Posterior vena cava (tissue), 2 donors: Measurements from ENCODE around the gene TDRD9. TPM values are rescaled to one million over a fixed set of nuclear protein-coding genes. Genes with fewer than 3 reads are reported as not detected.

Experiments used
- DNase-seq: peaks from one replicate; pipeline ENCODE4 v3.0.0-alpha.2; 2020; ENCODE audit warnings: low spot score
- intact Hi-C, 2 donors: fragments of 100-400 bp; cut with DNase I; formaldehyde crosslinking; loops; one replicate each; pipeline versions ENCODE4 v1.14.1 to v1.14.2; 2022 to 2023
- total RNA-seq, 2 donors: library from RNA; stranded (reverse); fragmentation: NEBNext Ultra II Directional; extraction: Animal tissue kit (Norgen Biotek cat#: 25700); gene quantifications; one replicate each; pipeline ENCODE4 v1.2.1, GENCODE V29; 2021
- donor health status: DM: yes; HTN: yes; CAD: no.
- donor health status: DM: yes; HTN: yes; CAD: no.

Gene TDRD9
- total RNA-seq, 2 donors from 2014 or later = 1.00 to 2.9 TPM

DNA sequence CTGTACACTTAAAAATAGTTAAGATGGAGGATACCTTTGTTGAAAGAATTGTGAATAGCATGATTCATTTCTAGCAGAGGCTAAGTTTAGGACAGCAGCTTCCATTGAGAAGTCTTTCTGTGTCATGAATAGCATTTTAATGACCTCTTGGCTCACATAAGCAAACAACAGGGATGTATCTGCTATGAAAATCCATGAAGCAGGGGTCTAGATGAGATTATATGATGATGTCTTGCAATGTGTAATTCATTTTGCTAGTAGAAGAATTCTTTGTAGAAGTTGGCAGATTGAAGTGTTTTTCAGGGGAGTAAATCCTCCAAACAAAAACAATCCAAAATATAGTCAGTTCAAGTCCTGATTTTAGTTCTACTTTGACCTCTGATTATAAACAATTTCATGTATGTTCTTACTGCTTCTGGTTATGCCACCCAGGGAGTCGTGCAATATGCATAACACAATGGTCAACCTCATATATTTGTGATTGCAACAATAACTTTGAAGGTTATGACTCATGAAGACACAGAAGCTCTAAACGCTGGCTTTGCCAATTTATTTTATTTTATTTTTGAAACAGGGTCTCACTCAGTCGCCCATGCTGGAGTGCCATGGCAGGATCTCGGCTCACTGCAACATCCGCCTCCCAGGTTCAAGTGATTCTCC is 21.0 kb downstream of the TDRD9 start:
- no peak for DNase-seq
- intact Hi-C loops = no loop called here

DNA sequence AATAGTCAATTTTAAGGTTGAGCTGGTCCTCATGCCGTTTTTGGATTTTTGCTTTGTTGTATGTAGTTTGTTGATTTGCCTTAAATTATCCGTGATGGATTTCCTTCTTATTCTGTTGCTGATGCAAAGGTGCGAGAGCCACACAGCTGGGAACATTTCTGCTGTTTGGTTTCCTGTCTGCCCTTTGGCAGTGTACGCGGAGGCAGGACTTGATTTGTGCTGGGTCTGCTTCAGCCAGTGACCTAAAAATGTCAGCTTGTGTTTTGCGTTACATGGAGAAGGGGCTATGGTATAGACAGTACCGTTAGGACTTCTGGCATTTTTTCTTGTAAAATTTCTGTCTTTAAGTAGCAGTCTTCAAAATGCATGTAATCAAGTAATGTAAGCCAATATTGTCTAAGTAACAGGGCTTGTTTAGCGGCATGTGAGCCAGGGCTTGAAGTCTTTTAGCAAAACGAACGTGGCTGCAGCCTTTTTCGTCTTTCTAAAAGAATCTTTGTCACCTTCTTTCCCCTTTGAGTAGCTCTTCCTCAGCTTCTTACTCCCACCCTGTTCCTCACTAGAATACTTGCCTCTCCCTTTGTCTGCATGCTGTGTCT is 32.3 kb downstream of the TDRD9 start:
- no peak for DNase-seq
- intact Hi-C loops = no loop called here

DNA sequence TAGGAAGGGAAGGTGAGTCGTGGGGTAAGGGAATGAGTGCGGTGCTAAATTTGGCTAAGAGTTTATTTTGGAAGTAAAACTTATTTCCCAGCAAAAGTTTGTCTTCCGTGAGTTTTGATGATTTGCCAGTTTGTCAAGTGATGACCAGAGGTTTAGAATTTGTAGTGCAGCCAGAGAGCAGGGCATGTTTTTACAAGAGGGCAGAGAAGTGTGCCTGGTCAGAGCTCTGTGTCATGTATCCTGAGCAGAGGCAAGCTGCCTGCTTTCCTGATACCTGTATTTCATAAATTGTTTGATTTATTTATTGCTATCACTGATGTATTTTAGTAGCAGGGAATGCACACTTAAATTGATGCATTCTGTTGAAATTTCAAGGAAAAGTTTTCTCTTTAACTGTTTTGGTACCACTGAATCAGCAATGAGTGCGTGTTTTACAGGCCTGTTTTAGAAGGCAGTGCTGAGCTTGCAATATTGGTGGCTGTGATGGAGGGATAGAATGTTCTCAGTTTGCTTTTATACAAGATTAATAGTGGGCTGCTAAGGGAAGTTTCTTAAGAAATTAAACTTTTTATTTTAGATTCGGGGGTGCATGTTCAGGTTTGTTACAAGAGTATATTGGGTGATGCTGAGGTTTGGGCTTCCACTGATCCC is 33.8 kb downstream of the TDRD9 start:
- intact Hi-C loops = no loop called here
- DNase-seq = no peak

DNA sequence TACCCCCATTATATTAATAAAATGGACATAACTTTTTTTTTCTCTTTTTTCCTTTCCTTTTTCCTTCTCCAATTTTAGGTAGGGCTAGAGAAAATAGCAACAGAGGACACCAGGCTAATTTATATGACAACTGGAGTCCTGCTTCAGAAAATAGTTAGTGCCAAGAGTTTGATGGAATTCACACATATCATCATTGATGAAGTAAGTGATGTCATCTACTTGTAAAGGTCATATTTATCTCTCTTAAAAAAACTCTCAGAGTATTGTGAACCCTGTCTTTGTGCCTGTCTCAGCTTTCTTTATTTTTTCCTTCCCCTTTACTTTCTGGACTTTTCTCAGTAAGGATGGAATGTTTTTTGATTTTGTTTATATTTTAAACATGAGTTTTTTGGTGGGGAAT is 38.4 kb downstream of the TDRD9 start:
- intact Hi-C loops = no loop called here

DNA sequence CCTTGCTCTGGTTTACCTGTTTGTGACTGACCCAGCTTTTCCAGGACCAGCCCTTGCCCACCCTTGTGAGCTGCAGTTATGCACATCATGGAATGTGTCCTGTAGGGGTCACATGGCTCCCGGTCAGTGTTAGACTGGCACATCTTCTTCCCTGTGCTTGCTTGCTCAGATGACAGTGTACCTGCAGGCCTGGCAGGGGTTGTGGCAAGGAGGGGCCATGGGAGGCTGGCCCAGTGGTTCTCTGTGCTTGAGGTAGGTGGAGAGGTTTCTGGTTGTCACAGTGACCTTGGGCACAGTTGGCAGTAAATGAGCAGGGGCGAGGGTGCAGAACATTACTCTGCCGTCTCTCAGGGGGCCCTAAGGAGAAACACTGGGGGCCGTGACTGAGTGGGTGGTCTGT is 41.7 kb downstream of the TDRD9 start:
- DNase-seq = no peak
- intact Hi-C loops = no loop called here

More for the DNA sequence above, 38.4 kb downstream of the TDRD9 start:
- no peak for DNase-seq

DNA sequence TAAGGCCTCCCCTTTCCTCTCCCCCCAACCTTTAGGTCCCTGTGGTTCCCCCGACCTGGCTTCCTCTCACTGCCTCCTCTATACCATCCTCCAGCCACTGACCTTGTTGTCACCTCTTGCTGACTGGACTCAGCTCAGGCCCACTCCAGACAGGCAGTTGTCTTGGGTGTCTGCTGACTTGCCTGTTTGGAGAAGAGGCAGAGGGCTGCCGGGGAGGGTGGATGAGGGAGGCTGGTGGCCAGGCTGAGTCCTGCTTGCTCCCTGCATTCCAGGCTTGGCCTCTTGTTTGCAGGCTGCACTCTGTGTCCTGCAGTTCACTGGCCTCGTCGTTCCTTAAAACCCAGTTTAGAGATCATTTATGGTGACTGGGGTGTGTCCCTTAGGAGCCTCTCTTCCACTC is 45.1 kb downstream of the TDRD9 start:
- DNase-seq = no peak

DNA sequence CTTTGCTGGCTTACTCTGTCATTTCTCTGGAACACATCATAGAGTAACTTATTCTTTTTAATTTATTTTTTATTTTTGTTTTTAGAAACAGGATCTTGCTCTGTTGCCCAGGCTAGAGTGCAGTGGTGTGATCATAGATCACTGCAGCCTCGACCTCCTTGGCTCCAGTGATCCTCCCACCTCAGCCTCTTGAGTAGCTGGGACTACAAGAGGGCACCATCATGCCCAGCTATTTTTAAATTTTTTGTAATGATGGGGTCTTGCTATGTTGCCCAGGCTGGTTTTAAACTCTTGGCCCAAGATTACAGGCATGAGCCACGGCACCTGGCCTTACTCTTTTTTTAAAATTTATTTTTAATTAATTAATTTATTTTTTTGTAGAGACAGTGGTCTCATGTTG is 46.3 kb downstream of the TDRD9 start:
- no peak for DNase-seq
- intact Hi-C loops = no loop called here

More for the DNA sequence above, 45.1 kb downstream of the TDRD9 start:
- intact Hi-C loops = no loop called here

DNA sequence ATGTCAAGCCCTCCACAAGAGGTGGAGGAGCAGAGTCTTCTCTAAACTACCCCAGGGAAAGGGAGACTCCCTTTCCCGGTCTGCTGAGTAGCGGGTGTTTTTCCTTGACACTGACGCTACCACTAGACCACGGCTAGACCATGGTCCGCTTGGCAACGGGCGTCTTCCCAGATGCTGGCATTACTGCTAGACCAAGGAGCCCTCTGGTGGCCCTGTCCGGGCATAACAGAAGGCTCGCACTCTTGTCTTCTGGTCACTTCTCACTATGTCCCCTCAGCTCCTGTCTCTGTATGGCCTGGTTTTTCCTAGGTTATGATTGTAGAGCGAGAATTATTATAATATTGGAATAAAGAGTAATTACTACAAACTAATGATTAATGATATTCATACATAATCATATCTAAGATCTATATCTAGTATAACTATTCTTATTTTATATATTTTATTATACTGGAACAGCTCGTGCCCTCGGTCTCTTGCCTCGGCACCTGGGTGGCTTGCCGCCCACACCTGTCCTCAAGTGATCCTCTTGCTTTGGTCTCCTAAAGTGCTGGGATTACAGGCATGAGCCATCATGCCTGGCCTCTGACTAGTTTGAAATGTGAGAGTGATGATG is 52.5 kb downstream of the TDRD9 start:
- intact Hi-C loops = loop anchor here in 1 of 2 donors (10.0 kb wide), 1 partner anchor 176 kb away; no protein-coding TSS in a partner anchor
- peak; percentile 87 for DNase-seq

DNA sequence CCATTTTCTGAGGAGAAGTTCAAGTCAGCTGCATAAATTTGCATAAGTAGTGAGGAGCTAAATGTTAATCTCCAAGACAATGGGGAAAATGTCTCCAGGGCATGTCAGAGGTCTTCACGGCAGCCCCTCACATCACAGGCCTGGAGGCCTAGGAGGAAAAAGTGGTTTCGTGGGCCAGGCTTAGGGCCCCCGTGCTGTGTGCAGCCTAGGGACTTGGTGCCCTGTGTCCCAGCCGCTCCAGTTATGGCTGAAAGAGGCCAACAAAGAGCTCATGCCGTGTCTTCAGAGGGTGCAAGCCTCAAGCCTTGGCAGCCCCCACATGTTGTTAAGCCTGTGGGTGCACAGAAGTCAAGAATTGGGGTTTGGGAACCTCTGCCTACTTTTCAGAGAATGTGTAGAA is 55.9 kb downstream of the TDRD9 start:
- intact Hi-C loops = loop anchor here in 1 of 2 donors (10.0 kb wide), 1 partner anchor 179 kb away; no protein-coding TSS in a partner anchor
- no peak for DNase-seq

DNA sequence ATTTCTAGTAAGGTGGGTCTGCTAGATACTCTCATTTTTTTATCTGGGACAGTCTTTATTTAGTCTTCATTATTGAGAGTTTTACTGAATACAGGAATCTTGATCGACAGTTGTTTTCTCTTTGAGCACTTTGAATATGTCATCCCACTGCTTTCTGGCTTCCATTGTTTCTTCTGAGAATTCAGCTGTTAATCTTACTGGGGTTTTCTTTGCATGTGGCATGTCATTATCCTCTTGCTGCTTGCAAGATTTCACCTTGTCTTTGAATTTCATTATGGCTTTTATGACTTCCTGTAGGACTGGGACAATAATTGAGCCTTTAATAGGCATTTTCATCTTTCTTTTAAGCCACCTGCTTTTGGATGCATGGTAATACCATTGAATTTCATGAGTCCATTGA is 60.8 kb downstream of the TDRD9 start:
- intact Hi-C loops = loop anchor here in 1 of 2 donors (10.0 kb wide), 1 partner anchor 184 kb away; no protein-coding TSS in a partner anchor
- no peak for DNase-seq

DNA sequence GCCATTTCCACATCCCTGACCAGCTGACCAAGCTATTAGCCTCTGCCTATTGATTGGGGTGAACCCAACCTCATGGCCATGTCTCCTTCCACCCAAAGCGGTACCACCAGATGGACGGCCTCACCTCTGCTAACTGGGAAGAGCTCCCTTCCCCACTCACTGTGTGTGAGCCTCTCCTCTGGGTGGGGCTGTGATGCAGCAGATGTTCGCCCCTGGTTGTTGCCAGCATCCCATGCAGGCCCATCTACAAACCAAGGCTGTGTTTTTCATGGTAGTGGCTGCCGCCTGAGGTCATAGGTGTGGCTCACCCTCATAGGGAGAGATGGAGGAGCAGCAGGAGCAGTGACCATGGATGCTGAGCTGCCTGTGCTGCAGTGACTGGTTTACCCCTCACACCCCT is 61.7 kb downstream of the TDRD9 start:
- DNase-seq = no peak
- intact Hi-C loops = loop anchor here in 1 of 2 donors (10.0 kb wide), 1 partner anchor 185 kb away; no protein-coding TSS in a partner anchor

DNA sequence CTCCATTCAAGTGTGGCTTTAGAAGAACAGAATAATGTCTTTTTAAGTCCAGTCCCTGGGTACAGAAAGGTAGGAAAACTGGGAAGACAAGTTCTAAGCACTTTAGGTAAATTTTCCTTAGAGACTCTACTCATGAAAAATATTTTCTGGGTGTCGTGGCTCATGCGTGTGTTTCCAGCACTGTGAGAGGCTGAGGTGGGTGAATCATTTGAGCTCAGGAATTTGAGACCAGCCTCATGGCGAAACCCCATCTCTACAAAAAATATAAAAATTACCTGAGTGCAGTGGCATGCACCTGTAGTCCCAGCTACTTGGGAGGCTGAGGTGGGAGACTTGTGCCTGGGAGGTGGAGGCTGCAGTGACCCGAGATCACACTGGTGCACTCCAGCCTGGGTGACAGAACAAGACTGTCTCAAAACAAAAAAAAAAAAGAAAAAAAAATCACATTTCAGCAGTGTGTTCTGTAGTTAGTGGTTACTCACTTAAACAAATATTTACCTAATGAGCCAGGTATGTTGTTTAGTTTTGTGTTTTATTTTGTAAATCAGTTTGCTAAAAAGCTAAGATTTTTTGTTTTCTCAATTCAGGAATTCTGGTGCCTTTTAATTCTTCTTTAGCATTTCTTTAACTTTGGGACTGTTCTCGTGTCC is 66.4 kb downstream of the TDRD9 start:
- intact Hi-C loops = no loop called here
- no peak for DNase-seq

DNA sequence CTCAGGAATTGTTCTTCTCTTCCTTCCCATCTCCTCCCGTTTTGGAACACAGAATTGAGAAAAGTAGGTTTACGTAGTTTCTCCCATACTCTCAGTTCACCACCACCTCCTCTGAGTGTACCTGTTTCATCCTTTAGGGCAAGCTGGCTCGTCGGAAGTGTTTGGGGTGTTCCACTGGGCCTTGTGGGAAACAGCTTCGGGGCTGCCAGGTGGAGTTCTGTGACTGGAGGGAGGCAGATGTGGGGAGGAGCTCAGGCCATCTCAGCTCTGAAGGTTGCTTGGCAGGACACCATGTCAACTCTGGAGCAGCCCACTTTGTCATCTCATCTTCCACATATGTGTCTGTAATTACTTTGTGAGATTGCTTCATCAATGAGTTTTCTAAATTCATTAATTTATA is 67.6 kb downstream of the TDRD9 start:
- intact Hi-C loops = no loop called here
- DNase-seq = no peak

DNA sequence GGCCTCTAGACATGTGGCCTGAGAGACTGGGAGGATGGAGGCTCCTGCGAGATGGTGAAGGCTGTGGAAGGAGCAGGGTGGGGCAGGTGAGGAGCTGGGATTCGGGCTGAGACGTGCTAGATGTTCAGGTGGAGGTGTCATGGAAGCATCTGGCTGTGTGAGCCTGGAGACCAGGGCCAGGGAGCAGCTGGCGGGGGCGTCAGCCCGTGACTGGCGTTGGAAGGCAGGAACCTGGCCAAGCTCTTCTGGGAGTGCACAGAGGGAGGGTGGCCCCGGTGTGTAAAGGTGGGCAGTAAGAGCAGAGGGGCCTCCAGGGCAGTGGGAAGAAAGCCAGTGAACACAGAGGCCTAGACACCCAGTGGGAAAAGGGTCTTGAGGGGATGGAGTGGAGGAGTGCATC is 69.1 kb downstream of the TDRD9 start:
- no peak for DNase-seq
- intact Hi-C loops = no loop called here

DNA sequence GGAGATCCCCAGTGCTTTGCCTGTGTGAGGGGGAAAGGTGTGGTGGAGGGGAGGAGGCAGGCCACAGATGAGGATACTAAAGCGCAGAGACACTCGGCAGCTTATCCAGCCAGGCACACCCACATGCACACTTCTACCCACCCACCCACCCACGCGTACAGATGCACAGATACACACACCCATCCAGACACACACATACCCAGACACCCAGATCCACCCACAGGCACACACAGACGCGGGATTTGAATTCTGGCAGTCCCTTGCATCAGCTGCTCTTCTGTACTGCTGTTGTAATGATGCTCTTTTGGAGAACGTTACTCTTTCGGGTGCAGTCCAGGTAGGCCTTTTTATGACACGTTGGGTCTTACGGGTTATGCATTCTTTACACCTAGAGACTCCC is 69.8 kb downstream of the TDRD9 start:
- DNase-seq = no peak
- intact Hi-C loops = no loop called here

DNA sequence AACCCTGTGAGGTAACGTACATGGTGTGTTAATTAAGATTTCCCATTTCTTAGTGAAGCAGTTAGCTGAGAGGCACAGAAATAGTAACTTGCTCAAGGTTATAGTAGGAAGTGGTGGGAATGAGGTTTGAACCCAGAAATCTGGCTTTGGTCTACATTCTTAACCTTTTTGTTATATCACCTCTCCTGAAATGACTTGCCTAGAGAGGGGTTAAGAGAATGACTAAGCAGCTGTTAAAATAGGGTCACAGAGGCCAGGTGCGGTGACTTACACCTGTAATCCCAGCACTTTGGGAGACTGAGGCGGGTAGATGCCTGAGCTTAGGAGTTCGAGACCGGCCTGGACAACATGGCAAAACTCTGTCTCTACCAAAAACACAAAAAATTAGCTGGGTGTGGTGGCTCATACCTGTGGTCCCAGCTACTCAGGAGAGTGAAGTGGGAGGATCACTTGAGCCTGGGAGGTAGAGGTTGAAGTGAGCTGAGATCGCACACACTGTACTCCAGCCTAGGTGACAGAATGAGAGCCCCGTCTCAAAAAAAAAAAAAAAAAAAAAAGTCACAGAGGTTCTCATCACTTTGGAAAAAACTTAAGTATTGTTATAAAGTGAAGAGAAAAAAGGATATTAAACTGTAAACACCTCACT is 71.7 kb downstream of the TDRD9 start:
- no peak for DNase-seq
- intact Hi-C loops = no loop called here

DNA sequence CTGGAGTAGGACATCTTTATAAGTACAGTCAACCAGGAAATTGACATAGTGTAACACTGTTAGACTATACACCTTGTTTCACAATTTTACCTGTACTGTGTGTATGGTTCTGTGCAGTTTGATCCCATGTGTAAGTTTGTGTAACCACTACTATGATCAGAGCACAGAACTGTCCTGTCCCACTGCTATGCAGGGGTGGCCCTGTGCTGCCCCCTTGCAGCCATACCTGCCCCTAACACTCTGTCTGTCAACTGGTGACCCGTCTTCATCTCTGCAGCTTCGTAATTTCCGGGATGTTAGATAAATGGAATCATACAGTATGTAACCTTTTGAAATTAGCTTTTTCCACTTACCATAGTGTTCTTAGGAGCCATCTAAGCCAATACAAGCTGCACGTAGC is 72.7 kb downstream of the TDRD9 start:
- intact Hi-C loops = no loop called here
- no peak for DNase-seq

DNA sequence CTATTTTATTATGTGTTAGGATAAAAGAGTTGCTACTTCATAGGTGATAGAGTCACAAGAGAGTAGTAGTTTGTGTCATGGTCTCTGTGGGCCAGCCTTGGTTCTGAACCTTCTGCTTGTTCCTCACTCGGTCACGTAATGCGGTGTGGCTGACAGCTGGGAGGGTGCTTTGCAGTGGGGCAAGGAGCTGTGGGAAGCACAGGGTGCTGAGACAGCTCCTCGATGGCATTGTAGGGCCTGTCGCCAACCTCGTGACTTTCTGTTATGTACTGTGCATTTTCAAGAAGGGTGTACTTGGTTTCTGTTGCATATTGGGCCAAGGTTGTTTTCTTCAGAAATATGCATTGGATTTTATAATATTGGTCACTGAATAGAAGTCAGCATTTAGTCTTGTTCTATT is 75.4 kb downstream of the TDRD9 start:
- DNase-seq = no peak

DNA sequence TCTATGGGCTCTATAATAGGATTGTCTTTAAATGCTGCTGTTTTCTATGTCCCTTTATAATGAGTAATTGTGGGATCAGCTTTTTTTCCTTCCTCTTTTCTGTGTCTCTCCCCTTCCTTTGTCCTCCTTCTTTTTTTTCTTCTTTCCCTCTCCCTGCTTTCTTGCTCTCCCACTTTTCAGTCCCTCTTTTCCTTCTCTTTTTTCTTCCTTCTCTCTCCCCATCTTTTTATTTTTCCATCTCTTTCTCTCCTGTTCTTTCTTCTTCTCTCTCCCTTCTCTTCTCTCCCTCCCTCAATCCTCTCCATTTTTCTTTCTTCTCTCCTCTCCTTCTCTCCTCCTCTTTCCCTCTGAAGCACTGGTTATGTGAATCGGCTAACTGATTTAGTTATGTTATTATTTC is 76.6 kb downstream of the TDRD9 start:
- intact Hi-C loops = no loop called here
- no peak for DNase-seq

More for the DNA sequence above, 75.4 kb downstream of the TDRD9 start:
- intact Hi-C loops = no loop called here
